GM18873 (cell line): ENCODE measurements around the gene SERPINB7.

Source experiments
- ATAC-seq: cut with Tn5 transposase; IDR thresholded peaks from one replicate; pipeline ENCODE4 v1.9.1; 2021; ENCODE audit warnings: mild to moderate bottlenecking, moderate library complexity, moderate number of reproducible peaks; ENCODE audit not compliant: unreplicated experiment, low FRiP score

SERPINB7 gene

GRCh38 chr18:63836456-63836855 lies 61.2 kb downstream of the SERPINB7 start:
- ATAC-seq = no peak

- no peak for ATAC-seq
These were observed 62.4 kb downstream of the SERPINB7 start for GRCh38 chr18:63837590-63837989.

GRCh38 chr18:63843008-63843407 lies 67.8 kb downstream of the SERPINB7 start:
- peak; percentile 77 for ATAC-seq

GRCh38 chr18:63844254-63844653 lies 69.0 kb downstream of the SERPINB7 start:
- peak; percentile 61 for ATAC-seq

- ATAC-seq = peak; percentile 43
These were observed 72.9 kb downstream of the SERPINB7 start for GRCh38 chr18:63848159-63848558.

GRCh38 chr18:63850020-63850419 lies 74.8 kb downstream of the SERPINB7 start:
- peak; percentile 47 for ATAC-seq

- no peak for ATAC-seq
These were observed 75.4 kb downstream of the SERPINB7 start for GRCh38 chr18:63850636-63851035.
